IPS-18c (cell line): Measurements from ENCODE around the gene DSCAML1.

Experiments
- H3K4me3 ChIP-seq: 2 replicates; pipeline ENCODE4 v1.7.0; 2013; ENCODE audit warnings: low read depth, mild to moderate bottlenecking, low read length, moderate library complexity; ENCODE audit not compliant: insufficient read depth
- H3K9me3 ChIP-seq: one replicate; pipeline ENCODE4 v1.6.1; 2013; ENCODE audit warnings: mild to moderate bottlenecking, low read length, moderate library complexity; ENCODE audit not compliant: control insufficient read depth, insufficient read depth

The DSCAML1 gene

GRCh38 chr11:117381481-117382387 lies 415.3 kb downstream of the DSCAML1 start:
- Histone ChIP-seq H3K4me3 (no peak overlapping the region), H3K9me3 (no peaks in the 10 kb centered on the region)

- Histone ChIP-seq H3K9me3 (no peaks in the 10 kb centered on the region), H3K4me3 (no peak overlapping the region; the same call in 1 of the 2 replicates)
Measured at GRCh38 chr11:117380676-117381075, 416.3 kb downstream of the DSCAML1 start.

- Histone ChIP-seq H3K4me3 (no peak overlapping the region), H3K9me3 (no peaks in the 10 kb centered on the region)
Measured at GRCh38 chr11:117378976-117379865, 417.8 kb downstream of the DSCAML1 start.
